ENCODE data around the gene TEX2.

The TEX2 gene

DNA sequence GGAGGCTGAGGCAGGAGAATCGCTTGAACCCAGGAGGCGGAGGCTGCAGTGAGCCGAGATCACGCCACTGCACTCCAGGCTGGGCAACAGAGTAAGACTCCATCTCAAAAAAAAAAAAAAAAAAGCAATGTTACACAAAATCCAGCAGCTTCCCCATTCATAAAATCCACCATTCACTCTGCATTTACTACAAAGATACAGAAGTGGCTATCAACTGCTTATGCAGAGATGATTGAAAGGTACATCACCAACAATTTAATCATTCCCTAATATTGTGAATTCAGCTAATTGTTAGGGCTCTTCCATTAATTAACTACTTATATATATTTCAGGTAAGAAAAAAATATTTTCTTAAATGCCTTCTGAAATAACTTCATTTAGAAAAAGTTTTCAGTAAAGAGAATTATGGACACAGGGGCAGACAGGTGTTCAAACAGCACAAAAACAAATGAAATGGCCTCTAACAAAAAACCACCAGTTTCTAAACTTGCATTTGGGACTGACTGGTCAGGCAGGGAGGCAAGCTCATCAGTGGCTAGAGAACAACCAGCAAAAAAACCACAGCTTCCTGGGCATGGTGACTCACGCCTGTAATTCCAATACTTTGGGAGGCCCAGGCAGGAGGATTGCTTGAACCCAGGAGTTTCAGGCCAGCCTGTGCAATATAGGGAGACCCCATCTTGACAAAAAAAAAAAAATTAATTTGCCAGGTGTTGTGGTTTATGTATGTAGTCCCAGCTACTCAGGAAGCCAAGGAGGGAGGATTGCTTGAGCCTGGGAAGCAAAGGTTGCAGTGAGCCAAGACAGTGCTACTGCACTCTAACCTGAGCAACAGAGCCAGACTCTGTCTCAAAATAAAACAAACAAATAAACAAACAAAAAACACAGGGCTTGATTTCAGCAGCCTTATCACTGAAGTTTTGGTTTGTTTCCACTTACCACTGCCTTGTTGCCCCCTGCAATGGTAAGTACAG is 159.4 kb downstream of the TEX2 start:
- DNase-seq, result no peak

DNA sequence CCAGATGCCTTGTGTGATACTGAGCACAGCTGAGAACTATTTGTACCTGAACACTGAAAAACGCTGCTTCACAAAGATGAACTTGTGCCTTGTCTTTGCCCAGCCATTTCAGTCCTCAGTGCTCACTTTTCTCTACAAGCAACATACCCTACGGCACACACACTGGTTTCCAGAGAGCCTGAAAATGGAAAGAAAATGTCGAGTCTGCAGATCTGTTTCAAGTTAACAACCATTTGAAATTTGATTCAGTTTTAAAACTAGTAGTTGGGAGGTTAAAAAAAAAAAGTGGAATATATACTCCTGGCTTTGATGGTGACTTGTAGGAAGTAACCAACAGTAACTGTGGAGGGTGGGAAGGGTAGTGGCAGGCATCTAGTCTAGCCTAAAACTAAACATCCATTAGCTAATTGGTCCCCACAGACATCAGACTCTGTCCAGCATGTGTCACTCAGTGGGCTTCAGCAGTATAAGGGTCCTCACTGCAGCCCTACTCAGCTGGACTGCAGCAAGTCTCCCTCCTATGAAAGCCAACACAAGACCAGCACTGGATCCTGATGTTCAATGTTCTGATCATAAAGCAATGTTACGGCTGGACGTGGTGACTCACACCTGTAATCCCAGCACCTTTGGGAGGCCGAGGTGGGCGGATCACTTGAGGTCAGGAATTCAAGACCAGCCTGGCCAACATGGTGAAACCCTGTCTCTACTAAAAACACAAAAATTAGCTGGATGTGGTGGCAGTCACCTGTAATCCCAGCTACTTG is 160.3 kb downstream of the TEX2 start:
- DNase-seq, result no peak

DNA sequence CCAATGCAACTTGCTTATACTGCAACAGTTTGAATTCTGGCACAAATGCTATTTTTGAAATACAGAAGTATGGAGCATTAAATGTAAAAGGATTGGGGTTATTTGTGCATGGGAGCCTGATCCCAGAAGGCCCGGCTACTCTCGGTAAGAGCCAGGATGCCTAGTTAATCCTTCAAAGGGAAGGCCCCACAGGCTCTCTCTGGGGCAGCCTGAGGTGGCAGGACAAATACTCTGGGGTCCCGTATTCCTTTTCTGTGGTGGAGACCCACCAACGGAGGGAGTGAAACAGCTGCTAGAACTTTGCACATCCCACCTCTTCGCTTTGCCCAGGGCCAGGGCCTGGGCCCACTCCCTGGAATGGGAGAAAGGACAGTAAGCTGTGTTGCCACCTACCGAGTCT is 163.5 kb downstream of the TEX2 start:
- DNase-seq, result no peak
